HG03354 (cell line): ENCODE data around the gene NRP1.
"Not testable (repeated sequence)": the region's sequence is repeated elsewhere in the genome, so short reads cannot be mapped to it uniquely, and the experiment has no call there.

Experiments used
- ATAC-seq: cut with Tn5 transposase; IDR thresholded peaks from one replicate; pipeline ENCODE4 v1.9.1; 2021; ENCODE audit warnings: mild to moderate bottlenecking; ENCODE audit not compliant: unreplicated experiment, poor library complexity, severe bottlenecking

The NRP1 gene

DNA sequence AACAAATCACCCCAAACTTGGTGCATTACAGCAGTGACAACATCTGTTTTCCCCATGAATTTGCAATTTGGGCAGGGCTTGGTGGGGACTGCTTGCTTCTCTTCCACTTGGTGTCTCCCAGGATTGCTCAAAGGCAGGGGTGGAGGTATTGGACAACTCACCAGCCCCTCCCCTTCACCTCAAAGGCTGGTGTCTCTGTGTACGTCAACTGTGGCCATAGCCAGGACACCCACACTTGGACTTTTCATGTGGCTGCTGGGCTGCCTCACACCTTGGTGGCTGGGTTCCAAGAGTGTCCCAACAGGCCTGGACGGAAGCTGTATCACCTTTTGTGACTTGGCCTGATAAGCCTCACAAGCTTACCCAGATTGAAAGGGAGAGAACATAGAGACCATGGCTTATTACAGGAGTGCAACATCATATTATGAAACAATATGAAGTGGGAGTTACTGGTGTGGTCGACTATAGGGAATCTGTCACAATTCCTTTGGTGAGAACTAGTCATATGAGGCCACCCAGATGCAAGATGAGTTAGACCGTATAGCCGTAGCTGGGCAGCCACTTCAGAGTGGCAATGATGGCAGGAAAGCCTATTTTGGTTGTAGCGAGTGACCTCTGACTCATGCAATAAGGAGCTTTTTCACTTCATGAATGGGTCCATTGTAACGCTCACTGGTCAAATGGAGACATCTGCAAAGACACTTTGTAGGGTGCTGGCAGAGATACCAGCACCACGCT lies 188.8 kb downstream of the NRP1 start:
- no peak for ATAC-seq

DNA sequence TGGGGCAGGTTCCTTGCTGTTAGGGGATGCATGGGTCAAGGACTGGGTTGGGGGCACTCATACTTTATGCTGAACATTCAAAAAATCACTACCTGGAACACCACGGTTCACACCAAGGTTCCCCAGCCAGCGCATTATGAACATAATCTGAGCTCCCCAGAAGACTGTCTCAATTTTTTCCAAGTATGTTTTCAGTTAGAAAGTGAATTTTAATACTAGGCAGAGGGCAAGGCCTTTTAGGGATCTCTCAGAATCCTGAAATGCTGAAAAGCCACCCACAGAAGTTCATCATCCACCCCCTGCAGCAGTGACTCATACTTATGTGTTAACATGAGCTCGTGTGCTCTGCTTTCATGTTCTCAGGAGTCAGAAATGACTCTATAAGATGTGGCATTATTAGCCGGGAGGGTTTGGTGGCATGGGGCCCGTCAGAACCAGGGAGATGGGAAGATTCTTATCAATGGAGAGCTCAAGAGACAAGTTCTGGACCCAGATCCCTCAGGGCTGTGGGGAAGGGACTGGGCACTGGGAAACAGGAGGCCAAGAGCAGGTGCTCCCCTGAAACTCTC lies 191.2 kb downstream of the NRP1 start:
- no peak for ATAC-seq

DNA sequence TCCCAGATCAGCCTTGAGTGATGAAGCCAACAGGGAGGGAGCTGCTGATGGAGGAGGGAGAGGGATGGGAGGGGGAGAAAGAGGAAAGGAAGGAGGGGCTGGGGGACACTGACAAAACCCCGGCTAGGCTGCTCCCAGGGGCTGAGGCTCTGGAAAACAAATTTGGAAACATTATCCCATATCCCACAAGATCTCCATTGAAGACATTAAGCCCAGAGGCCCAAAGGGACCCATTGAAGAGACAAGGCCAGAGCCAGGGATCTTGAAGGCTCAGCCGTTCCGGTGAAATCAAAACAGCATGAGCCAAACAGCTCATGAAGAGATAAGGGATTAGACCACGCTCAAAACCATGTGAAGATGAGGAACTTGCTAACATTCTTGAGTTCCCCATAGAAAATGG lies 192.2 kb downstream of the NRP1 start:
- no peak for ATAC-seq

DNA sequence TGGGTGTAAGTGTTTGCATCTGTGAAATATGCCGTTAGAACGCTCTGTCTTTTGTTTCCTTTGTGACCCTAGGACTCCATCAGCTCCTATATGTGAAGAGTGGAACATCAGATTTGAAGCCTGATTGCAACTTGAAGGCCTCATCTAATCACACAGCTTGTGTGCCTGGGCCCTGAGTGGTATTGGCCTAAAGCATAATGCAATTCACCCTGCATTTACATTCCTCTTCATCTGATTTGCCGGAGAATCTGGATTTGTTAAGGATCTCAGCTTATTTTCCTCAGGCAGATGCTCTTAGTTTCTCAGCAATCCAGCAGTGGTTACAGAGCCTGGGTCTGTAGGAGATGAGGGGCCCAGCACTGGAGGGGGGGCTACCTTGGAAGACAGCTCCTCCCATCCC lies 193.2 kb downstream of the NRP1 start:
- ATAC-seq: no peak

DNA sequence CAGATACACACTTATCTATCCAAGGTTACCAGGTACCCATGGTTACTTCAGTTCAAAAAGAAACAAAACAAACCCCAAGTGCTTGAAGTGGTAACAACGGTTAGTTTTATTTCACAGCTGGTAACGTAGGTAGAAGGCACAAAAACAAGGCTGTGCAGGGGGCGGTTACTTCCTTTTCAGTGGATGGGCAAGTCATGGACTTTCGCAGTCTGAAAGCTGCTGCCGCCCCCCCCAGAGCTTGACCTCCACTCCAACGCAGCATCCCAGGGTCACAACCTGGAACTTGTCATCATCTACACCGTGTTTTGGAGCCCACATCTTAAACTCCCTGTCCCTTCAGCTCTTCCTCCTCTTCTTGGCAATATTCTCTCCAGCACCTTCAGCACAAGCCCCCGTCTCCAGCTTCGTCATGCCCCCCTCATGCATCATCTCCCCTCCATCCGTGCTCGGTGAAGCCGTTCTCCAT lies 195.3 kb downstream of the NRP1 start:
- no peak for ATAC-seq

DNA sequence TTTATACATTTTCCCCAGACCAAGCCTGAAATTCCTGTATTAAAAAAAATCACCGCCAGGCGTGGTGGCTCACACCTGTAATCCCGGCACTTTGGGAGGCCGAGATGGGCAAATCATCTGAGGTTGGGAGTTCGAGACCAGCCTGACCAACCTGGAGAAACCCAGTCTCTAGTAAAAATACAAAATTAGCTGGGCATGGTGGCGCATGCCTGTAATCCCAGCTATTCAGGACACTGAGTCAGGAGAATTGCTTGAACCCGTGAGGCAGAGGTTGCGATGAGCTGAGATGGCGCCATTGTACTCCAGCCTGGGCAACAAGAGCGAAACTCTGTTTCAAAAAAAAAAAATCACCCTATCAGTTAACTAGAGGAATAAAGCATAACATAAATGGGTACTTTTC lies 195.8 kb downstream of the NRP1 start:
- not testable (repeated sequence) for ATAC-seq

DNA sequence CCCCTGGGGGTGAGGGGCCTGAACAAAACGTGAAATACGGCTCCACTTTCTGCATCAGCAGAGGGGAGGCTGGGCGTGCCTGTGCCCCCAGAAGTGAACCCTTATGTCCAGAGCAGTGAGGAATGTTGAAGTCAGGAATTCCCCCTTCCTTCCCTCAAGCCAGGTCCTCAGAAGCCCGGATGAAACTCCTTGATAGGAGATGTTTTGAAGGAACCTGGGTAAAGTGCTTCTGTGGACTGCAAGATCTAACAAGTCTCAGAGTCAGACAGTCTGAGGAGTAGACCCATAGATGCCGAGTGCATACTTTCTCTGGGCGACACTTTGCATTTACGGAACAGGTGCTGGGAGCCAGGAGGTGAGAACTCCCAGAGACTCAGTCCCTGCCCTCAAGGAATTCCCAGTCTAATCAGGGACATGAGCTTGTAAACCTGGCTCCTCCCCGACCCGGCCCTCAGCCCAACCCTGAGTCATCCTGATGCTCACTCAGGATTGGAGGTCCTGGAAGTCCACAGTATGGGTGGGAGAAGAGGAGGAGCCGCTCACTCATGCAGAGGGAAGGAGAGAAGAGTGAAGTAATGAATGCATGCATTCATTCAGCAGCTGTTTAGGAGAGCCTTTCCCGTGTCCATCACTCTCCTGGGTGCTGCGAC lies 197.0 kb downstream of the NRP1 start:
- ATAC-seq: no peak

DNA sequence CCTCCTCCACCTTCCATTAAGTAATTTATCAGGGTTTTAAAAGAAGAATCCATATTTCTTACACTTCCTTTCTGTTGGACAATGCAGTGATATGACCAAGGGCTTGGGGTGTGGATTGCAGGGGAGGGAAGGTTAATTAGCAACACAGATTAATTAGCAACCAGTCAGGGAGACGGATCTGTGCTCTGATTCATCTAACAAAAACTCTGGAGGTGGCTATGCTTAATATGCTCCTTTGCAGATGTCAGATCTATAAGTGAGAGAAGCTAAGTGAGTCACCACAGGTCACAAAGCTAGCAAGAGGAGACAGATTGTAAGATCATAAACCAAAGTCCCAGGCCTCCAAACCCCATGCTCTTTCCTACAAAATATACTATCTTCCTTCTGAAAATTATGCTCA lies 197.7 kb downstream of the NRP1 start:
- no peak for ATAC-seq

DNA sequence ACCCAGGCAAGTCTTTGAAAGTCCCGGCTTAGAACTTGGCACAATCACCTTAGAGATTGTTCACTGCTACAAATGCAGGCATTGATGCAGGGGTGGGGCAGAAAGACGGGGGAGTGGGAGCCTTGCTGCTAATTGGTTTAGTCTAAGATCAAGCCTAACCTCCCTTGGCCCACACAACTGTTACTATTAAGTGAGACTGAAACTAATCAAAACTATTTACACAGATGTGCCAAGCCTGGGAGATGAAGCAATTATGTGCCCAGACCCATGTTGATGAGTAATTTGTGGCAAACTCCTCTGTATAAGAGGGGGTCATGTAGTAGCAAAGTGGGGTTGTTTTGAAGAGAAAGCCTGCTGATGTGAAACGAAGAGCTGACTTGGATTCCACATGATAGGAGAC lies 198.2 kb downstream of the NRP1 start:
- ATAC-seq: peak; percentile 55

DNA sequence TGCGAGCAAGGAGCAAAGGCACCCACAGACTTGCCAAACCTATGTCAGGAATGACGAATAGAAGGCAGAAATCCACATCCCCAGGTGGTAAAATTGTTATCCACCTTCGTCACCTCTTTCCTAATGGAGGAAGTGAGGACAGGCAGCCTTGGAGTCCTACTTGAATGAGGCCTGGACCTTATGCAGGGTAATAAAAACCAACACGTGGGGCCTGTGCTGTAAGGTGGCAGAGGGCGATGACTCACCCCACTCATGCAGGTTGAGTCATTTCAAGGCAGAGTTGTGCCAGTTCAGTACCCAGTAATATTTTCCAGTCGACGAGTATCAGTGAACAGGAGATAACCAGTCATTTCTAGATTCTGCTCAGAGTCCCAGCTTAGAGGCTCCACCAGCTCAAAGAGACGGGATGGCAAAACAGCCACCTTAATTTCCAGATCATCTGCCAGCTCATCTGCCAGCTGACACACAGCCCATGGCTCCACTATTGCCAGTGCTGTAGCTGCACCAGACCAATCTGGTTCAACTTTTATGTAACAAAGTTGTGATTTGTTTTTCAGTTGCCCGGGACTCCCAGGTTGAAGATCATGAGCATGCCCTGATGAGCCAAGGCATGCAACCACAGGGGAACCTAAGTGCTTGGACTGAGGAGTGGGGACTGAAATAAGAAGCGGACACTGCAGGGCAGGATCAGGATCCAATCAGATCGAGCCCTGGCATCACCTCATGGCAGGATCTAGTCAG lies 200.3 kb downstream of the NRP1 start:
- ATAC-seq: peak; percentile 62

DNA sequence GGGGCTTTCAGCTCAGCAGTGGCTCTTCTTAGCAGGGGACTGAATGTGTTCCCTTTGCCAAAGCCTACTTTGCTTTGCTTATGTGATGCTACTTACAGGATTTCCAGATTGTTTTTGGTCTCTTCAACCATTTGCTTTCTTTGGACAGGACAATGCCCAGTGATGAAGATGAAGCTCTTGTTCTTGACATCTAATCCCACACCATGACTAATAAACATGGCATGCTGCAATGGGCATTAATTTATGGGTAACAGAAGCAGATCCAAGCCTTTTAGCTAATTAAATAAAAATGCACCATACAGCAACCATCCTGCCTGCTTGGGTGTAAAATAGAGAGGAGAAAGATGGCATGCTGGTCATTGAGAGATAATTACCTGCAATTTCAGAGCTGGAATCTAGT lies 200.9 kb downstream of the NRP1 start:
- no peak for ATAC-seq

DNA sequence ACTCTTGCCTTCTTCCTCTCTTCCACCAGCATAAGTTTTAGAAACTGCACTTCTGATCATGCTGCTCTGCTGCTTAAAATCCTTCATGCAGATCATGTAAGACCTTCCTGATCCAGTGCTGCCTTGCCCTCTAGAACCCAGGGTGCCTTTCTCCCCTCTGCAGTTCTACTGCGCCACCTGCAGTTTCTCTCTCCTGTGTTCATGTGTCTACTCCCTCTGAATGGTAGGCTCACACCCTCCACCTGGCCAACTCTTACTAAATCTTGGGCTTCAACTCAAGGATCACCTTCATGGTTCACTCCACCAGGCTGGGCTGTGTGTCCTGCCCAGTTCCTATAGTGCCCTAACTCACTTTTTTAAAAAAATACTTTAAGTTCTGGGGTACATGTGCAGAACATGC lies 201.8 kb downstream of the NRP1 start:
- ATAC-seq: no peak

DNA sequence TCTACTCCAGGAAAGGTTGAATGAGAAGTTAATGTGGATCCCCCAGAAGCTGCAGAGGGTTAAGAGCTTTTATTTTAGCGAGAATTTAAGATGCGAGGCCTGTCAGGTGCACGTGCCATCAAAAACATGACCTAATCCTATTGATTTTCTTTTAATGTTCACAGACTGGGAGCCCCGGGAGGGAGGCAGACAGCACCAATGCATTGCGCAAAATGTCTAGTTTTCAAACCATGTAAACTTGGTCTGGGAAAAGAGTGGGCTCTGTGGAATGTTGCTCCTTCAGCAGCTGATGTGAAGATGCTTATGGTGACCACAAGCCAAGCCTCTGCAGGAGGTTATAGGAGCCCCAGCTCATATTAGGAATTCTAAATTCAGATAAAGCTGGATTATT lies 204.5 kb downstream of the NRP1 start:
- no peak for ATAC-seq

DNA sequence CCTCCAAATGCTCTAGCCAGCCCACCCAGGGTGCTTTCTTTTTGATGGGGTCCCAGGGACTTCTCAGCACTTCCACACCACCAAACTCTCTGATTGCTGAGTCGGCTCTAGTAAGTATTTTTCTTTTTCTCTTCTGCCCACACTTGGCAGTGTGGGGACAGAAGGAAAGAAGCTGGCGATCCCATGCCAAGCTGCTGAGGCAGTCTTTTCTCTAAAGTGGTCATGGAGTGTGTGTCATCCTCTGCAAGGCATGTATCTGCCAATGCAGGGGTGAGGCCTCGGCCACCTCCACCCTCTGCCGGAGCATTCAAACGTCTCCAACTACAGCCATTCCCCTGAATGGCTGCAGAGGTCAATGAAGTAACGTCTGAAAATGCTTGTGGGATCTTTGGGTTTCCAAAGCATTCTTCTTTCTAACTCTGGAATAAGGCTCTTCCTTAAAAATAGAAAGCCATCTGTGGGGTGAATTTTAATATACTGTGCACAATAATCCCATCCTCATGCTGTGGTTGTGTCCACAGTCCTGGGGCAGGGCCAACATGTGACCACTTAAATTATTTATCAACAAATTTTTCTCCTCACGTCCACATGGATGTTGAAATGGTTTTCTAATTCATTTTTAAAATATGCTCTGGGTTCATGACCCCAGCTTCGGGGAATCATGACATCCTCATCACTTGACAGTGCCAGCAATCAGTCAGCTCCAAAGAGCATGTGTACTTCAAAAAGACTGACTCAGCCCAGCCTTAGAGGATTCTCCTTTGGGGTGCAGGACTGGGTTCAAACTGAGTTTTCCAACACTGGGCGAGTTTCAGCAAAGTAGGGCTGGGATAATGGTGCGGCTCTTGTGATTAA lies 205.1 kb downstream of the NRP1 start:
- no peak for ATAC-seq

DNA sequence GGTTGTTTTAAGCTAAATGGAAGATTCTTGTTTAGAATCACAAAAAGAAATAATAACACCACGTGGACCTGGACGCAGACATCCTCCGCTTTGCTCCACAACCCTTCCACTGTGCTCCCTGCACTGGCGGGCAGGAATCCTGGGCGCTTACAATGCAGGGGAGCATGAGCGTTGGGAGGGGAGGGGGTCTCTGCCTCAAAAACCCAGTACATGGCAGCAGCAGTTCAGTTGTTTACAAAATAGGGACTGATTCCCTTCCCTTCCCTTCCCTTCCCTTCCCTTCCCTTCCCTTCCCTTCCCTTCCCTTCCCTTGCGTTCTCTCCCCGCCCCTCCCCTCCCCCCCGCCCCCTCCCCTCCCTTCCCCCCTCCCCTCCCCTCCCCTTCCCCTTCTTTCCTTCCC lies 206.8 kb downstream of the NRP1 start:
- ATAC-seq: no peak
